ENCODE data around the gene CASP3. TPM values are rescaled to one million over a fixed set of nuclear protein-coding genes. Genes with fewer than 3 reads are reported as not detected.

Gene CASP3
- total and polyA plus RNA-seq, 2 donors (not counting 1 experiment from before 2014, with no cell fraction given), result 7.9 to 15.8 TPM

- H3K9me3 ChIP-seq (ENCODE audit: control extremely low read depth in 1 of 3, control insufficient read depth in 2 of 3, insufficient read depth in 1 of 3, low read length in 2 of 3), result peaks cover 0 to 12% (median 0%) of the 10 kb centered on the region in 3 donors
- no peak overlapping the region for H3K27ac Mint-ChIP-seq
- H3K4me2 ChIP-seq (replicated peaks; ENCODE audit: low read depth, low read length, poor library complexity, severe bottlenecking), result no peak overlapping the region
- no peaks in the 10 kb centered on the region for H3K4me1 Mint-ChIP-seq
- H3K9ac ChIP-seq (ENCODE audit: low read length), result no peak overlapping the region
- no peak for ATAC-seq (ENCODE audit: low read depth)
- no peak overlapping the region for H3K27ac ChIP-seq (ENCODE audit: low read length in 2 of 2)
- no peaks in the 10 kb centered on the region for H3K79me2 ChIP-seq (ENCODE audit: control insufficient read depth, insufficient read depth, low read length)
- H3K27me3 ChIP-seq (replicated peaks in 1 of 4; ENCODE audit: control extremely low read depth in 1 of 4, control insufficient read depth in 3 of 4, insufficient read depth in 4 of 4, low read length in 3 of 4), result peaks cover 0 to 3% (median 0%) of the 10 kb centered on the region in 4 experiments
- 92% methylated on average over 1 of the region's 7 CpGs for WGBS (ENCODE audit: insufficient coverage)
- no peak overlapping the region for H3K4me3 Mint-ChIP-seq
- peaks cover 13% of the 10 kb centered on the region for H3K27me3 Mint-ChIP-seq
- CTCF ChIA-PET, result no interaction called here
- DNase-seq, result no peak
- H4K20me1 ChIP-seq (ENCODE audit: control insufficient read depth, insufficient read depth, low read length, poor library complexity, severe bottlenecking), result no peaks in the 10 kb centered on the region
- intact Hi-C loops (cut with micrococcal nuclease), result no loop called here
- H3K9me3 Mint-ChIP-seq (ENCODE audit: insufficient read depth), result peaks cover 3% of the 10 kb centered on the region
- H2AFZ ChIP-seq (ENCODE audit: insufficient read depth, low read depth, low read length, poor library complexity, severe bottlenecking), result no peak overlapping the region
- POLR2A ChIA-PET, result no interaction called here
- no peak for TF ChIP-seq CTCF (IDR thresholded peaks at IDR 0.05)
- TF ChIP-seq EZH2 (IDR thresholded peaks at IDR 0.05; ENCODE audit: borderline replicate concordance, insufficient read depth, low read depth, low read length, poor library complexity, severe bottlenecking), result no peak
- H3K36me3 ChIP-seq (replicated peaks in 1 of 2; ENCODE audit: control extremely low read depth in 1 of 2, control insufficient read depth in 1 of 2, extremely low read depth in 1 of 2, insufficient read depth in 2 of 2, low read length in 1 of 2), result no peaks in the 10 kb centered on the region
- H3K4me3 ChIP-seq (ENCODE audit: control extremely low read depth in 1 of 5, extremely low read depth in 1 of 5, insufficient read depth in 1 of 5, low read depth in 2 of 5, low read length in 4 of 5), result no peak overlapping the region
- no peaks in the 10 kb centered on the region for H3K4me1 ChIP-seq (ENCODE audit: control insufficient read depth in 2 of 2, insufficient read depth in 2 of 2, low read length in 2 of 2)
Measured at GRCh38 chr4:184599492-184600135, 49.6 kb downstream of the CASP3 start.

- peaks cover 0 to 3% (median 0%) of the 10 kb centered on the region in 4 experiments for H3K27me3 ChIP-seq (replicated peaks in 1 of 4; ENCODE audit: control extremely low read depth in 1 of 4, control insufficient read depth in 3 of 4, insufficient read depth in 4 of 4, low read length in 3 of 4)
- intact Hi-C loops (cut with micrococcal nuclease), result no loop called here
- H3K9me3 ChIP-seq (ENCODE audit: control extremely low read depth in 1 of 3, control insufficient read depth in 2 of 3, insufficient read depth in 1 of 3, low read length in 2 of 3), result peaks cover 0 to 5% (median 0%) of the 10 kb centered on the region in 3 donors
- H3K4me2 ChIP-seq (replicated peaks; ENCODE audit: low read depth, low read length, poor library complexity, severe bottlenecking), result no peak overlapping the region
- no peak overlapping the region for H3K9ac ChIP-seq (ENCODE audit: low read length)
- ChIA-PET CTCF (no interaction called here), POLR2A (no interaction called here)
- TF ChIP-seq EZH2 (IDR thresholded peaks at IDR 0.05; ENCODE audit: borderline replicate concordance, insufficient read depth, low read depth, low read length, poor library complexity, severe bottlenecking) (no peak), CTCF (IDR thresholded peaks at IDR 0.05) (no peak)
- 86% methylated on average over 7 of the region's 12 CpGs for WGBS (ENCODE audit: insufficient coverage)
- no peak for DNase-seq
- H3K27me3 Mint-ChIP-seq, result peaks cover 13% of the 10 kb centered on the region
- no peak overlapping the region for H2AFZ ChIP-seq (ENCODE audit: insufficient read depth, low read depth, low read length, poor library complexity, severe bottlenecking)
- H3K9me3 Mint-ChIP-seq (ENCODE audit: insufficient read depth), result peaks cover 3% of the 10 kb centered on the region
- H3K79me2 ChIP-seq (ENCODE audit: control insufficient read depth, insufficient read depth, low read length), result no peaks in the 10 kb centered on the region
- H4K20me1 ChIP-seq (ENCODE audit: control insufficient read depth, insufficient read depth, low read length, poor library complexity, severe bottlenecking), result no peaks in the 10 kb centered on the region
- no peaks in the 10 kb centered on the region for H3K4me1 ChIP-seq (ENCODE audit: control insufficient read depth in 2 of 2, insufficient read depth in 2 of 2, low read length in 2 of 2)
- no peaks in the 10 kb centered on the region for H3K4me1 Mint-ChIP-seq
- no peak for ATAC-seq (ENCODE audit: low read depth)
- no peak overlapping the region for H3K27ac Mint-ChIP-seq
- no peak overlapping the region for H3K4me3 ChIP-seq (ENCODE audit: control extremely low read depth in 1 of 5, extremely low read depth in 1 of 5, insufficient read depth in 1 of 5, low read depth in 2 of 5, low read length in 4 of 5)
- H3K27ac ChIP-seq (ENCODE audit: low read length in 2 of 2), result no peak overlapping the region
- H3K4me3 Mint-ChIP-seq, result no peak overlapping the region
- no peaks in the 10 kb centered on the region for H3K36me3 ChIP-seq (replicated peaks in 1 of 2; ENCODE audit: control extremely low read depth in 1 of 2, control insufficient read depth in 1 of 2, extremely low read depth in 1 of 2, insufficient read depth in 2 of 2, low read length in 1 of 2)
Measured at GRCh38 chr4:184598753-184599491, 50.3 kb downstream of the CASP3 start.

All from B cell (primary cell).